Sigmoid colon (tissue), 4 donors: ENCODE data around the gene ZFAND3.

Experiments
- EP300 ChIP-seq, 4 donors: sonication (generic); formaldehyde crosslinking; IDR thresholded peaks; one replicate each; pipeline ENCODE4 v1.6.1; 2017; ENCODE audit warnings: antibody characterized with exemption in 4 of 4
- POLR2A ChIP-seq, 2 donors: fragments of 450-650 bp; IDR thresholded peaks; one replicate each; pipeline ENCODE4 v1.6.1; 2016; ENCODE audit warnings: antibody characterized with exemption in 2 of 2, mild to moderate bottlenecking in 2 of 2, moderate library complexity in 2 of 2
- POLR2AphosphoS5 ChIP-seq, 4 donors: sonication (generic); formaldehyde crosslinking; IDR thresholded peaks; one replicate each; pipeline ENCODE4 v1.6.1; 2017; ENCODE audit warnings: antibody characterized with exemption in 4 of 4
- TF ChIP-seq, protein P1 (sequence below), 4 experiments: fragments of 450-650 bp in 3 of 4; fragments of 200-600 bp in 1 of 4; IDR thresholded peaks; one replicate each; pipeline ENCODE4 v1.5.1; 2016 to 2019; ENCODE audit warnings: antibody characterized with exemption in 4 of 4, mild to moderate bottlenecking in 3 of 4, moderate library complexity in 2 of 4

DNA sequence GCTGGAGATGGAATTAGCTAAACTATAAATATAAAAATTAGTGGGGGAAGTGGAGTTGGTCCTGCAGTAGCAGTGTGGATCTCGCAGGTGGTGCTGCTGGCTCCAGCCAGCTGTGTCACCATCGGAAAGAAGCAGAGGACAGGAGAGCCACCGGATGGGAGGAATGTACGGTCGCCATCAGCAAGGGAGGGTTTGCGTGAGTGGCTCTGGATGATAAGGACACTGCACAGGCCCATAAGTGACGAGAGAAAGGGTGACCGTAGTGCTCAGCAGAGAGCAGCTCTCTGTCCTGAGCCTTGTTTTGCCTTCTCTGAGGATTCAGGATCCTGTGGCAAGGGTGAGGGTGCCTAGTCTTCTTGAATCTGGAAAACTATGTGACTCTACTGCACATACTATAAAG lies 378.7 kb downstream of the ZFAND3 start:
- TF ChIP-seq, protein P1, sequence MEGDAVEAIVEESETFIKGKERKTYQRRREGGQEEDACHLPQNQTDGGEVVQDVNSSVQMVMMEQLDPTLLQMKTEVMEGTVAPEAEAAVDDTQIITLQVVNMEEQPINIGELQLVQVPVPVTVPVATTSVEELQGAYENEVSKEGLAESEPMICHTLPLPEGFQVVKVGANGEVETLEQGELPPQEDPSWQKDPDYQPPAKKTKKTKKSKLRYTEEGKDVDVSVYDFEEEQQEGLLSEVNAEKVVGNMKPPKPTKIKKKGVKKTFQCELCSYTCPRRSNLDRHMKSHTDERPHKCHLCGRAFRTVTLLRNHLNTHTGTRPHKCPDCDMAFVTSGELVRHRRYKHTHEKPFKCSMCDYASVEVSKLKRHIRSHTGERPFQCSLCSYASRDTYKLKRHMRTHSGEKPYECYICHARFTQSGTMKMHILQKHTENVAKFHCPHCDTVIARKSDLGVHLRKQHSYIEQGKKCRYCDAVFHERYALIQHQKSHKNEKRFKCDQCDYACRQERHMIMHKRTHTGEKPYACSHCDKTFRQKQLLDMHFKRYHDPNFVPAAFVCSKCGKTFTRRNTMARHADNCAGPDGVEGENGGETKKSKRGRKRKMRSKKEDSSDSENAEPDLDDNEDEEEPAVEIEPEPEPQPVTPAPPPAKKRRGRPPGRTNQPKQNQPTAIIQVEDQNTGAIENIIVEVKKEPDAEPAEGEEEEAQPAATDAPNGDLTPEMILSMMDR (IDR thresholded peaks at IDR 0.05), result no peak
- TF ChIP-seq POLR2A (IDR thresholded peaks at IDR 0.05) (no peak), POLR2AphosphoS5 (IDR thresholded peaks at IDR 0.05) (no peak), EP300 (IDR thresholded peaks at IDR 0.05) (no peak)
